Fibroblast of lung (primary cell): ENCODE measurements around the gene EML4. TPM values are rescaled to one million over a fixed set of nuclear protein-coding genes. Genes with fewer than 3 reads are reported as not detected.

ENCODE experiments used
- DNase-seq, 2 donors: peaks; one replicate each; pipeline versions ENCODE4 v3.0.0 to v3.0.0-alpha.2; 2010; ENCODE audit warnings: low read depth in 2 of 2
- H2AFZ ChIP-seq: 2 replicates; pipeline ENCODE4 v1.5.1; 2012; ENCODE audit warnings: low read length, control low read depth, inconsistent platforms
- H3K27ac ChIP-seq: 2 replicates; pipeline ENCODE4 v1.5.1; 2011; ENCODE audit warnings: low read length, control low read depth; ENCODE audit not compliant: insufficient read depth
- H3K27me3 ChIP-seq: 2 replicates; pipeline ENCODE4 v1.5.1; 2011; ENCODE audit warnings: mild to moderate bottlenecking, low read length; ENCODE audit not compliant: control insufficient read depth, insufficient read depth
- H3K36me3 ChIP-seq: 2 replicates; pipeline ENCODE4 v1.5.1; 2011; ENCODE audit warnings: low read length; ENCODE audit not compliant: control insufficient read depth, insufficient read depth
- H3K4me1 ChIP-seq: 2 replicates; pipeline ENCODE4 v1.5.1; 2011; ENCODE audit warnings: low read length; ENCODE audit not compliant: control insufficient read depth, insufficient read depth; ENCODE audit errors: extremely low read depth
- H3K4me2 ChIP-seq: 2 replicates; pipeline ENCODE4 v1.5.1; 2011; ENCODE audit warnings: low read length, control low read depth; ENCODE audit not compliant: insufficient read depth; ENCODE audit errors: extremely low read depth
- H3K4me3 ChIP-seq, 4 experiments: fragments of 200-600 bp in 1 of 4; sonication (generic) in 1 of 4; replicated peaks in 1 of 4; 2 replicates each; pipeline ENCODE4 v1.5.1; 2011 to 2016; ENCODE audit warnings: low read length in 4 of 4, low read depth in 3 of 4, mild to moderate bottlenecking in 3 of 4, control low read depth in 2 of 4, inconsistent platforms in 1 of 4, mixed read lengths in 1 of 4; ENCODE audit not compliant: insufficient read depth in 1 of 4; ENCODE audit errors: control extremely low read depth in 1 of 4
- H3K79me2 ChIP-seq: 2 replicates; pipeline ENCODE4 v1.5.1; 2012; ENCODE audit warnings: mild to moderate bottlenecking, low read length, inconsistent platforms; ENCODE audit not compliant: control insufficient read depth, insufficient read depth
- H3K9ac ChIP-seq: 2 replicates; pipeline ENCODE4 v1.5.1; 2011; ENCODE audit warnings: mild to moderate bottlenecking, low read length, control low read depth; ENCODE audit not compliant: insufficient read depth
- H3K9me3 ChIP-seq: 2 replicates; pipeline ENCODE4 v1.5.1; 2012; ENCODE audit warnings: low read depth, low read length; ENCODE audit not compliant: control insufficient read depth, insufficient read depth
- H4K20me1 ChIP-seq: 2 replicates; pipeline ENCODE4 v1.5.1; 2011; ENCODE audit warnings: low read length; ENCODE audit not compliant: control insufficient read depth, insufficient read depth; ENCODE audit errors: extremely low read depth
- EZH2 ChIP-seq: IDR thresholded peaks from 2 replicates; pipeline ENCODE4 v1.5.1; 2012; ENCODE audit warnings: low read length, control low read depth, mild to moderate bottlenecking; ENCODE audit errors: missing control alignments
- polyA plus RNA-seq, 2 donors: library from polyadenylated mRNA; depleted of rRNA in 1 of 2; stranded (reverse) in 1 of 2; unstranded in 1 of 2; fragments of >200 nt; gene quantifications; 2 replicates each; pipeline ENCODE4 v1.2.1, GENCODE V29; 2011 to 2012; ENCODE audit warnings: missing spikeins in 1 of 2
- total RNA-seq: library from RNA; depleted of rRNA; stranded (reverse); fragments of >200 nt; gene quantifications from 2 replicates; pipeline ENCODE4 v1.2.1, GENCODE V29; 2014
- TF ChIP-seq, protein P1 (sequence below), 2 donors: IDR thresholded peaks in 1 of 2; conservative IDR thresholded peaks in 1 of 2; 1 replicate in 1 of 2; 2 replicates in 1 of 2; pipeline ENCODE4 v1.5.1; 2011 to 2012; ENCODE audit warnings: low read length in 2 of 2, control low read depth in 1 of 2, inconsistent platforms in 1 of 2, low read depth in 1 of 2, mild to moderate bottlenecking in 1 of 2

Gene EML4
- total and polyA plus RNA-seq, 2 donors (not counting 1 experiment from before 2014, with no cell fraction given) = 49.5 to 62.7 TPM

DNA sequence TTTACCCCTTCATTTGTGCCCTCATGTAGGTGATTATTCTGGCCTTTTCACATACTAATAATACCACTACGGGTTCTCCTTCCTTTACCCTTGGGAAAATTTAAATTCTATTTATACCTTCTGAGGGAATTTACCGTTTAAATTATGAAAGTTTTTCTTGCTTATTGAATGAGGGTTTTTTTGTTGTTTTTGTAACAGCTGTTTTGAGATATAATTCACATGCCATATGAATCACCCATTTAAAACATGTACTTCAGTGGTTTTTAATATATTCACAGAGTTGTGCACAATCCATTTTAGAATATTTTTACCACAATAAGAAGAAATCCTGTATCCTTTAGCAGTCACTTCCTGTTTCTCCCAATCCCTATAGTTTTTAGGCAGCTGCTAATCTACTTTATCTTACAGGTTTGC is 54.7 kb downstream of the EML4 start:
- Histone ChIP-seq H4K20me1 (no peaks in the 10 kb centered on the region), H3K9ac (no peak overlapping the region), H2AFZ (no peak overlapping the region), H3K36me3 (no peaks in the 10 kb centered on the region), H3K27me3 (no peaks in the 10 kb centered on the region), H3K4me2 (peak overlapping the region; percentile 51), H3K9me3 (no peaks in the 10 kb centered on the region), H3K27ac (peak overlapping the region; percentile 1), H3K4me1 (peaks cover 6% of the 10 kb centered on the region), H3K4me3 (no peak overlapping the region), H3K79me2 (peaks cover 34% of the 10 kb centered on the region)
- peak; percentile 56 to 64 for DNase-seq
- no peak for TF ChIP-seq EZH2
- TF ChIP-seq, protein P1, sequence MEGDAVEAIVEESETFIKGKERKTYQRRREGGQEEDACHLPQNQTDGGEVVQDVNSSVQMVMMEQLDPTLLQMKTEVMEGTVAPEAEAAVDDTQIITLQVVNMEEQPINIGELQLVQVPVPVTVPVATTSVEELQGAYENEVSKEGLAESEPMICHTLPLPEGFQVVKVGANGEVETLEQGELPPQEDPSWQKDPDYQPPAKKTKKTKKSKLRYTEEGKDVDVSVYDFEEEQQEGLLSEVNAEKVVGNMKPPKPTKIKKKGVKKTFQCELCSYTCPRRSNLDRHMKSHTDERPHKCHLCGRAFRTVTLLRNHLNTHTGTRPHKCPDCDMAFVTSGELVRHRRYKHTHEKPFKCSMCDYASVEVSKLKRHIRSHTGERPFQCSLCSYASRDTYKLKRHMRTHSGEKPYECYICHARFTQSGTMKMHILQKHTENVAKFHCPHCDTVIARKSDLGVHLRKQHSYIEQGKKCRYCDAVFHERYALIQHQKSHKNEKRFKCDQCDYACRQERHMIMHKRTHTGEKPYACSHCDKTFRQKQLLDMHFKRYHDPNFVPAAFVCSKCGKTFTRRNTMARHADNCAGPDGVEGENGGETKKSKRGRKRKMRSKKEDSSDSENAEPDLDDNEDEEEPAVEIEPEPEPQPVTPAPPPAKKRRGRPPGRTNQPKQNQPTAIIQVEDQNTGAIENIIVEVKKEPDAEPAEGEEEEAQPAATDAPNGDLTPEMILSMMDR (conservative IDR thresholded peaks at IDR 0.05 in 1 of 2, IDR thresholded peaks at IDR 0.05 in 1 of 2; ENCODE audit: low read depth in 1 of 2, low read length in 2 of 2) = no peak

DNA sequence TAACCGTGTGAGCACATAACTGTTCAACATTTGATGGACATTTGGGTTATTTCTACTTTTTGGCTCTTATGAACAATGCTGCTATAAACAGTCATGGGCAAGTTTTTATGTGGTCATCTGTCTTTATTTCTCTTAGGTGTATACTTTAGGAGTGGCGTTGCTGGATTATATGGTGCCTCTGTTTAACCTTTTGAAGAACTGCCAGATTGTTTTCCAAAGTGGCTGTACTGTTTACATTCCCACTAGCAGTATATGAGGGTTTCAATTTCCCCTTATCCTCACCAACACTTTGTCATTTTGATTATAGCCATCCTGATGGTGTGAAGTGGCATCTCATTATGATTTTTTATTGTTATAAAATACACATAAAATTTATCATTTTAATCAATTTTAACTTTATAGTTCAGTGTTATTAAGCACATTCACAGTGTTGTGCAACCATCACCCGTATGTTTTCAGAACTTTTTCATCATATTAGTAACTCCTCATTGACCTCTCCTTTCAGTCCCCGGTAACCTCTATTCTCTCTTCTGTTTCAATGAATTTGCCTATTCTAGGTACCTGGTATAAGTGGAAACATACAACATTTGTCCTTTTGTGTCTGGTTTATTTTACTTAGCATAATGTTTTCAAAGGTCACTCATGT is 55.4 kb downstream of the EML4 start:
- H3K27me3 ChIP-seq = no peaks in the 10 kb centered on the region
- H3K79me2 ChIP-seq = peaks cover 32% of the 10 kb centered on the region
- no peak overlapping the region for H3K4me3 ChIP-seq
- TF ChIP-seq EZH2 = no peak
- TF ChIP-seq, protein P1 (conservative IDR thresholded peaks at IDR 0.05 in 1 of 2, IDR thresholded peaks at IDR 0.05 in 1 of 2; ENCODE audit: low read depth in 1 of 2, low read length in 2 of 2) = no peak
- peak in 1 of 2 donors; percentile 38 for DNase-seq
- H3K4me2 ChIP-seq = peak overlapping the region; percentile 51
- H2AFZ ChIP-seq = no peak overlapping the region
- H3K4me1 ChIP-seq = peaks cover 6% of the 10 kb centered on the region
- no peaks in the 10 kb centered on the region for H4K20me1 ChIP-seq
- H3K36me3 ChIP-seq = no peaks in the 10 kb centered on the region
- no peak overlapping the region for H3K9ac ChIP-seq
- H3K9me3 ChIP-seq = no peaks in the 10 kb centered on the region
- no peak overlapping the region for H3K27ac ChIP-seq

DNA sequence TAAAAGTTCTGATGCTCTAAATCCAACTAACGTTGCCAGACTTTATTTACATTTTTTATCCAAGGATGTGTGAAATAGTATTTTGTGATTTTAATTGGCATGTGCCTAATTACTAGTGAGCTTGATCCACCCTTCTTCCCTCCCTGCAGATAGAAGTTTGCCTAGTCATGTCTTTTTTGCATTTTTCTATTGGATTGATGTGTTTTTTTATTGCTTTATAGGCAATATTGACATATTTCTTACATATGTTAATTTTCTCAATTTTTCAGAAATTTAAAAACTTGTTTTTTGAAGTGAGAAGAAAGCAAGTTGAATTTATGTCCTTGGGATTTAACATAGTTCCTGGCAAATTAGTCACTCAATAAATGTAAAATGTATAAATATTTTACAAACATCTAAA is 56.4 kb downstream of the EML4 start:
- H3K9ac ChIP-seq = no peak overlapping the region
- H4K20me1 ChIP-seq = no peaks in the 10 kb centered on the region
- no peak overlapping the region for H3K27ac ChIP-seq
- H3K36me3 ChIP-seq = no peaks in the 10 kb centered on the region
- no peak for TF ChIP-seq EZH2
- TF ChIP-seq, protein P1 (conservative IDR thresholded peaks at IDR 0.05 in 1 of 2, IDR thresholded peaks at IDR 0.05 in 1 of 2; ENCODE audit: low read depth in 1 of 2, low read length in 2 of 2) = no peak
- H3K27me3 ChIP-seq = no peaks in the 10 kb centered on the region
- H3K4me3 ChIP-seq = no peak overlapping the region
- DNase-seq = no peak
- no peak overlapping the region for H3K4me2 ChIP-seq
- no peak overlapping the region for H2AFZ ChIP-seq
- H3K4me1 ChIP-seq = peaks cover 6% of the 10 kb centered on the region
- peaks cover 30% of the 10 kb centered on the region for H3K79me2 ChIP-seq
- H3K9me3 ChIP-seq = no peaks in the 10 kb centered on the region
